Measurements from ENCODE around the gene RASA2. TPM values are rescaled to one million over a fixed set of nuclear protein-coding genes. Genes with fewer than 3 reads are reported as not detected.

The RASA2 gene
- total RNA-seq, 1 experiment from 2014 or later, result 14.5 TPM

GRCh38 chr3:141499284-141499683 is 12.5 kb downstream of the RASA2 start:
- H3K9me3 ChIP-seq (ENCODE audit: control insufficient read depth, insufficient read depth, low read depth, low read length), result no peaks in the 10 kb centered on the region
- in situ Hi-C loops (cut with HindIII; ENCODE audit: low pct_unique_long_range_greater_than_20kb, low sequenced_read_pairs), result no loop called here
- intact Hi-C loops (cut with micrococcal nuclease; ENCODE audit: unreplicated experiment), result no loop called here
- no TSS peak for BruUV-seq (replicated peaks)
- no peaks in the 10 kb centered on the region for H3K36me3 ChIP-seq (ENCODE audit: control insufficient read depth, insufficient read depth, low read length)
- peaks cover 3% of the 10 kb centered on the region; the same call in 1 of the 2 replicates for H3K4me1 ChIP-seq (ENCODE audit: control insufficient read depth, insufficient read depth, low read length)
- DNase-seq (ENCODE audit: low read depth, low spot score), result no peak
- ChIA-PET CTCF (no interaction called here), POLR2A (no interaction called here)
- ATAC-seq, result no peak
- TF ChIP-seq SIN3A (IDR thresholded peaks at IDR 0.05; ENCODE audit: borderline replicate concordance, insufficient read depth, low read depth, low read length) (no peak), REST (IDR thresholded peaks at IDR 0.05; ENCODE audit: insufficient read depth in 1 of 2, low read depth in 2 of 2, low read length in 1 of 2) (no peak), CTCF (IDR thresholded peaks at IDR 0.05) (no peak), TCF7L2 (IDR thresholded peaks at IDR 0.05; ENCODE audit: low read depth, low read length) (no peak), POLR2AphosphoS5 (IDR thresholded peaks at IDR 0.05; ENCODE audit: low read depth, low read length) (no peak)
- H3K27me3 ChIP-seq (ENCODE audit: control insufficient read depth, insufficient read depth, low read length), result no peaks in the 10 kb centered on the region
- H3K27ac ChIP-seq (ENCODE audit: low read length), result no peak overlapping the region; the same call in 1 of the 2 replicates
- H3K4me3 ChIP-seq (ENCODE audit: low read depth in 2 of 2, low read length in 2 of 2), result peak overlapping the region in 1 of 2 experiments; percentile 2; a peak in 1 of 4 replicates

GRCh38 chr3:141499965-141500364 is 13.1 kb downstream of the RASA2 start:
- Histone ChIP-seq H3K27ac (ENCODE audit: low read length) (no peak overlapping the region), H3K4me1 (ENCODE audit: control insufficient read depth, insufficient read depth, low read length) (peaks cover 3% of the 10 kb centered on the region; the same call in 1 of the 2 replicates), H3K36me3 (ENCODE audit: control insufficient read depth, insufficient read depth, low read length) (no peaks in the 10 kb centered on the region), H3K4me3 (ENCODE audit: low read depth in 2 of 2, low read length in 2 of 2) (no peak overlapping the region), H3K9me3 (ENCODE audit: control insufficient read depth, insufficient read depth, low read depth, low read length) (no peaks in the 10 kb centered on the region), H3K27me3 (ENCODE audit: control insufficient read depth, insufficient read depth, low read length) (no peaks in the 10 kb centered on the region)
- BruUV-seq (replicated peaks), result no TSS peak
- ChIA-PET POLR2A (no interaction called here), CTCF (no interaction called here)
- no peak for ATAC-seq
- in situ Hi-C loops (cut with HindIII; ENCODE audit: low pct_unique_long_range_greater_than_20kb, low sequenced_read_pairs) (no loop called here), intact Hi-C loops (cut with micrococcal nuclease; ENCODE audit: unreplicated experiment) (no loop called here)
- TF ChIP-seq REST (IDR thresholded peaks at IDR 0.05; ENCODE audit: insufficient read depth in 1 of 2, low read depth in 2 of 2, low read length in 1 of 2), result no peak
- TF ChIP-seq CTCF (IDR thresholded peaks at IDR 0.05), result no peak
- TF ChIP-seq TCF7L2 (IDR thresholded peaks at IDR 0.05; ENCODE audit: low read depth, low read length), result no peak
- TF ChIP-seq POLR2AphosphoS5 (IDR thresholded peaks at IDR 0.05; ENCODE audit: low read depth, low read length), result no peak
- no peak for TF ChIP-seq SIN3A (IDR thresholded peaks at IDR 0.05; ENCODE audit: borderline replicate concordance, insufficient read depth, low read depth, low read length)
- DNase-seq (ENCODE audit: low read depth, low spot score), result no peak
